ENCODE measurements around the gene CAP2.
"Not testable (repeated sequence)": the region's sequence is repeated elsewhere in the genome, so short reads cannot be mapped to it uniquely, and the experiment has no call there.

Gene CAP2

DNA sequence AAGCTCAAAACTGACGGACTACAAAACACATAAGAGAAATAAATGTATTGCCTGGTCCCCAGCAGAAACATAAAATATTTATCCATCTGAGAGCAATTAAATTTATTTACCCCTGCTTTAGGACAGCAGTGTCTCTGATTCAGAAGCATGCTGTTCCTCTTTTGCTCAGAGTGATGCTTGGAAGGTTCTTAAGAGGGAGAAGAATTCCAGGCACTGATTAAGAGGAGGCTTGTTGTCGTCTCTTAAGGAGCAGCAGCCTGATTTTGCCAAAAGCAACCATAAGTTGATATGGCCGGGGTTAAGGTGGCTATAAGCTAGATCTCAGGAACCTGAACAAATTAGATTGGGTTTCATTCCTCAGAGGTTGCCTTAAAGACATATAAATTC, 25.8 kb downstream of the CAP2 start:
- H3K4me2 ChIP-seq (ENCODE audit: low read length), result peak overlapping the region; percentile 75
- H3K9me3 ChIP-seq (replicated peaks; ENCODE audit: low read length), result no peaks in the 10 kb centered on the region
- no peak overlapping the region for H3K4me3 ChIP-seq (ENCODE audit: low read length)
- H3K36me3 ChIP-seq (ENCODE audit: insufficient read depth, low read length), result no peaks in the 10 kb centered on the region
- H3K27me3 ChIP-seq (ENCODE audit: control insufficient read depth, insufficient read depth, low read length), result no peaks in the 10 kb centered on the region
- peak overlapping the region; percentile 90 for H3K9ac ChIP-seq (ENCODE audit: low read depth, low read length)
- H3K4me1 ChIP-seq (ENCODE audit: control insufficient read depth, insufficient read depth, low read length), result peaks cover 41% of the 10 kb centered on the region

GRCh38 chr6:17420368-17420767, 27.0 kb downstream of the CAP2 start:
- peaks cover 4% of the 10 kb centered on the region for H3K36me3 ChIP-seq (ENCODE audit: insufficient read depth, low read length)
- H3K4me1 ChIP-seq (ENCODE audit: control insufficient read depth, insufficient read depth, low read length), result peaks cover 37% of the 10 kb centered on the region
- H3K27me3 ChIP-seq (ENCODE audit: control insufficient read depth, insufficient read depth, low read length), result no peaks in the 10 kb centered on the region
- no peaks in the 10 kb centered on the region for H3K9me3 ChIP-seq (replicated peaks; ENCODE audit: low read length)
- no peak overlapping the region for H3K4me3 ChIP-seq (ENCODE audit: low read length)
- H3K9ac ChIP-seq (ENCODE audit: low read depth, low read length), result no peak overlapping the region
- no peak overlapping the region for H3K4me2 ChIP-seq (ENCODE audit: low read length)

GRCh38 chr6:17421406-17421805, 28.0 kb downstream of the CAP2 start:
- H3K4me1 ChIP-seq (ENCODE audit: control insufficient read depth, insufficient read depth, low read length), result peaks cover 34% of the 10 kb centered on the region
- peaks cover 4% of the 10 kb centered on the region for H3K36me3 ChIP-seq (ENCODE audit: insufficient read depth, low read length)
- H3K4me2 ChIP-seq (ENCODE audit: low read length), result no peak overlapping the region
- no peaks in the 10 kb centered on the region for H3K9me3 ChIP-seq (replicated peaks; ENCODE audit: low read length)
- H3K27me3 ChIP-seq (ENCODE audit: control insufficient read depth, insufficient read depth, low read length), result no peaks in the 10 kb centered on the region
- H3K9ac ChIP-seq (ENCODE audit: low read depth, low read length), result no peak overlapping the region
- no peak overlapping the region for H3K4me3 ChIP-seq (ENCODE audit: low read length)

GRCh38 chr6:17423026-17423425, 29.6 kb downstream of the CAP2 start:
- Histone ChIP-seq H3K27me3 (ENCODE audit: control insufficient read depth, insufficient read depth, low read length) (no peaks in the 10 kb centered on the region), H3K4me2 (ENCODE audit: low read length) (peak overlapping the region; percentile 10), H3K9me3 (replicated peaks; ENCODE audit: low read length) (no peaks in the 10 kb centered on the region), H3K9ac (ENCODE audit: low read depth, low read length) (no peak overlapping the region), H3K4me3 (ENCODE audit: low read length) (no peak overlapping the region), H3K36me3 (ENCODE audit: insufficient read depth, low read length) (peaks cover 13% of the 10 kb centered on the region), H3K4me1 (ENCODE audit: control insufficient read depth, insufficient read depth, low read length) (peaks cover 20% of the 10 kb centered on the region)

- Histone ChIP-seq H3K9ac (ENCODE audit: low read depth, low read length) (no peak overlapping the region), H3K4me3 (ENCODE audit: low read length) (no peak overlapping the region), H3K36me3 (ENCODE audit: insufficient read depth, low read length) (peaks cover 13% of the 10 kb centered on the region), H3K27me3 (ENCODE audit: control insufficient read depth, insufficient read depth, low read length) (no peaks in the 10 kb centered on the region), H3K4me2 (ENCODE audit: low read length) (no peak overlapping the region), H3K4me1 (ENCODE audit: control insufficient read depth, insufficient read depth, low read length) (peaks cover 31% of the 10 kb centered on the region), H3K9me3 (replicated peaks; ENCODE audit: low read length) (no peaks in the 10 kb centered on the region)
These were observed 33.7 kb downstream of the CAP2 start for GRCh38 chr6:17427062-17427461.

GRCh38 chr6:17427617-17428016, 34.2 kb downstream of the CAP2 start:
- Histone ChIP-seq H3K4me3 (ENCODE audit: low read length) (no peak overlapping the region), H3K4me2 (ENCODE audit: low read length) (no peak overlapping the region), H3K36me3 (ENCODE audit: insufficient read depth, low read length) (peaks cover 13% of the 10 kb centered on the region), H3K4me1 (ENCODE audit: control insufficient read depth, insufficient read depth, low read length) (peaks cover 31% of the 10 kb centered on the region), H3K9me3 (replicated peaks; ENCODE audit: low read length) (no peaks in the 10 kb centered on the region), H3K9ac (ENCODE audit: low read depth, low read length) (no peak overlapping the region), H3K27me3 (ENCODE audit: control insufficient read depth, insufficient read depth, low read length) (no peaks in the 10 kb centered on the region)

DNA sequence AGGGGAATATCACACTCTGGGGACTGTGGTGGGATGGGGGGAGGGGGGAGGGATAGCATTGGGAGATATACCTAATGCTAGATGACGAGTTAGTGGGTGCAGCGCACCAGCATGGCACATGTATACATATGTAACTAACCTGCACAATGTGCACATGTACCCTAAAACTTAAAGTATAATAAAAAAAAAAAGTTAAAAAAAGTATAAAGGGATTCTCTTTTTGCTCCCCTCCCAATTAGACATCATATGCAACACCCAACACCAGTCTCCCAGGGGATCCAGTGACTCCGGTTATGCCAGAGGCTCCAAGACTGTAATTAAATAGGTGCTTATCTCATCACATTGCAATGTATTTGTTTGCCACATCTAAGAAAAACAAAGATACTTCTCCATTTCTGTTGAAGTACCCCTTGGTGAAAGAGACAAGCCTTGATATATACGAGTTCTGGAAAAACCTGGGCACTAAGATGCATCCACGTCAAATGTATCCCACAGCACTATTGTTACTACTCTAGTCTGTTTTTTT, 35.3 kb downstream of the CAP2 start:
- Histone ChIP-seq H3K4me1 (ENCODE audit: control insufficient read depth, insufficient read depth, low read length) (peaks cover 25% of the 10 kb centered on the region), H3K9ac (ENCODE audit: low read depth, low read length) (peak overlapping the region; percentile 65), H3K36me3 (ENCODE audit: insufficient read depth, low read length) (peaks cover 13% of the 10 kb centered on the region)
- H3K4me2 ChIP-seq (ENCODE audit: low read length); H3K9me3 ChIP-seq (replicated peaks; ENCODE audit: low read length); H3K27me3 ChIP-seq (ENCODE audit: control insufficient read depth, insufficient read depth, low read length); H3K4me3 ChIP-seq (ENCODE audit: low read length): not testable (repeated sequence)

- peaks cover 25% of the 10 kb centered on the region for H3K4me1 ChIP-seq (ENCODE audit: control insufficient read depth, insufficient read depth, low read length)
- H3K4me3 ChIP-seq (ENCODE audit: low read length), result no peak overlapping the region
- no peaks in the 10 kb centered on the region for H3K9me3 ChIP-seq (replicated peaks; ENCODE audit: low read length)
- no peaks in the 10 kb centered on the region for H3K27me3 ChIP-seq (ENCODE audit: control insufficient read depth, insufficient read depth, low read length)
- peak overlapping the region; percentile 65 for H3K9ac ChIP-seq (ENCODE audit: low read depth, low read length)
- peaks cover 10% of the 10 kb centered on the region for H3K36me3 ChIP-seq (ENCODE audit: insufficient read depth, low read length)
- H3K4me2 ChIP-seq (ENCODE audit: low read length), result peak overlapping the region; percentile 21
These were observed 36.1 kb downstream of the CAP2 start for GRCh38 chr6:17429383-17430061.

DNA sequence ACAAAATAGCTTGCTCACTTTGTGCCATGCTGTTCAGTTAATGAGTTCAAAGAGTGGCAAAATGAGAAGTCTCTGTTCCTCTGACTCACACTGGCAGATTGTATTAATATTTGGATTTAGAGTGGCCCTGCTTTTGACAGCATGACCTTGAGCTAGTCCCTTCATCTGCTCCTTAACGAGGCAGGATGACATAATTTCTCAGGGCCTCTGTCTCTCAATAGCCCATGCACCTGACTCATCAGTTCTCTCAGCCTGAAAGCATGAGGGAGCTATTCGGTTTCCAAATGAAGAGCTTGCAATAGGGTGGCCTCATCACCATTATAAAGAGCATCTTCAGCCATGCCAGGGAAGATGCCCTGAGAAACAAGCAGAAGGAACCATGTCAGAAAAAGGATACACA, 38.2 kb downstream of the CAP2 start:
- Histone ChIP-seq H3K27me3 (ENCODE audit: control insufficient read depth, insufficient read depth, low read length) (no peaks in the 10 kb centered on the region), H3K4me1 (ENCODE audit: control insufficient read depth, insufficient read depth, low read length) (peaks cover 25% of the 10 kb centered on the region), H3K9me3 (replicated peaks; ENCODE audit: low read length) (no peaks in the 10 kb centered on the region), H3K4me3 (ENCODE audit: low read length) (no peak overlapping the region), H3K4me2 (ENCODE audit: low read length) (no peak overlapping the region), H3K9ac (ENCODE audit: low read depth, low read length) (no peak overlapping the region), H3K36me3 (ENCODE audit: insufficient read depth, low read length) (peaks cover 9% of the 10 kb centered on the region)

DNA sequence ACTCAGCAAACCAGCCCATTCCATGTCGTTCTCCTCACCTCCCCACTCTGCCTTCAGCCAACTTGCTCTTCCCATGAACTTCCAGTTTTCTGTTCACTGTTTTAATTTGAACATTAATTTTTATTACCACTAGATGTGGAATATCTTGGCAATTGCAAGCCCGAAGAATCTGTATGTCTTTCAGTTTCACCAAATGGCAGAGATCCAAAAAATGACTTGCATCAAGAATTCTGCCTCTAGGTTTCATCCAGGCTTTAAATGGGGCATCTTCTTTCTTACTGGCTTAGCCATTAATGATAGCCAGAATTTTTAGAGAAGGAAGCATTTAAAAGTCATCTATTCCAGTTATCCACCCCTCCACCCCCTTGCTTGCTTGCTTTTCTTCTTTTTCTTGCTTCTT, 39.0 kb downstream of the CAP2 start:
- H3K27me3 ChIP-seq (ENCODE audit: control insufficient read depth, insufficient read depth, low read length), result no peaks in the 10 kb centered on the region
- H3K9me3 ChIP-seq (replicated peaks; ENCODE audit: low read length), result no peaks in the 10 kb centered on the region
- H3K36me3 ChIP-seq (ENCODE audit: insufficient read depth, low read length), result peaks cover 4% of the 10 kb centered on the region
- H3K4me1 ChIP-seq (ENCODE audit: control insufficient read depth, insufficient read depth, low read length), result peaks cover 25% of the 10 kb centered on the region
- no peak overlapping the region for H3K4me2 ChIP-seq (ENCODE audit: low read length)
- no peak overlapping the region for H3K9ac ChIP-seq (ENCODE audit: low read depth, low read length)
- no peak overlapping the region for H3K4me3 ChIP-seq (ENCODE audit: low read length)

GRCh38 chr6:17439243-17439993, 46.0 kb downstream of the CAP2 start:
- H3K9ac ChIP-seq (ENCODE audit: low read depth, low read length), result no peak overlapping the region
- H3K4me3 ChIP-seq (ENCODE audit: low read length), result no peak overlapping the region
- H3K4me1 ChIP-seq (ENCODE audit: control insufficient read depth, insufficient read depth, low read length), result no peaks in the 10 kb centered on the region
- no peaks in the 10 kb centered on the region for H3K36me3 ChIP-seq (ENCODE audit: insufficient read depth, low read length)
- no peaks in the 10 kb centered on the region for H3K27me3 ChIP-seq (ENCODE audit: control insufficient read depth, insufficient read depth, low read length)
- no peak overlapping the region for H3K4me2 ChIP-seq (ENCODE audit: low read length)
- H3K9me3 ChIP-seq (replicated peaks; ENCODE audit: low read length), result no peaks in the 10 kb centered on the region

GRCh38 chr6:17440811-17441210, 47.4 kb downstream of the CAP2 start:
- H3K9me3 ChIP-seq (replicated peaks; ENCODE audit: low read length); H3K4me3 ChIP-seq (ENCODE audit: low read length); H3K9ac ChIP-seq (ENCODE audit: low read depth, low read length); H3K4me1 ChIP-seq (ENCODE audit: control insufficient read depth, insufficient read depth, low read length); H3K27me3 ChIP-seq (ENCODE audit: control insufficient read depth, insufficient read depth, low read length); H3K4me2 ChIP-seq (ENCODE audit: low read length); H3K36me3 ChIP-seq (ENCODE audit: insufficient read depth, low read length): not testable (repeated sequence)
